ENCODE data around the gene FMN1. TPM values are rescaled to one million over a fixed set of nuclear protein-coding genes. Genes with fewer than 3 reads are reported as not detected.

FMN1 gene
- total and polyA plus RNA-seq, 2 of the 13 experiments (the other 11 are each of a cell fraction or from before 2014, with no cell fraction given), result 0.20 to 0.60 TPM

DNA sequence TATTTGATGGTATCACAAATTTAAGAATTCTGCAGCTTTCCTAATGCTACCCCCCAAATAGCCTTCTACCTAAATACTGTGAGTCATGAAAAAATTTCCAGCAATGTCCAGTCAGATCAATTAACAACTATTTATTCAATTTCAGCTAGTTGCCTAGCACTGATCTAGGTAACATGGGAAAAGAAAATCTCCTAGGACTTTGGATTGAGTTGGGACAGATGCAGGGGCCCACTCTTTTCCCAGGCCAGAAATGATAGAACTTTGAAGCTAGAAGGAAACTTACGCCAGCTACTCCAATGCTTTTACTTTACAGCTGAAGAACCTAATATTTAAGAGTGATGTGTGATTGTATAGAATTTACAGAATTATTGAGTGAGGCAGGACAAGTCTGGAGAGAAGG is 196.3 kb downstream of the FMN1 start (continued):
- TF ChIP-seq BCLAF1 (IDR thresholded peaks at IDR 0.05) (no peak), ZFP36 (IDR thresholded peaks at IDR 0.05; ENCODE audit: borderline replicate concordance, low read depth, low read length, partially characterized antibody) (no peak), ATAD3A (CRISPR knock-in tag; IDR thresholded peaks at IDR 0.05) (no peak), ZNF619 (CRISPR knock-in tag; IDR thresholded peaks at IDR 0.05) (no peak), ZNF318 (CRISPR knock-in tag; IDR thresholded peaks at IDR 0.05) (no peak), SPEN (CRISPR knock-in tag; IDR thresholded peaks at IDR 0.05; ENCODE audit: low read depth) (no peak), HMGXB4 (CRISPR knock-in tag; IDR thresholded peaks at IDR 0.05; ENCODE audit: borderline replicate concordance in 1 of 2, low read depth in 1 of 2) (no peak), EHMT2 (IDR thresholded peaks at IDR 0.05; ENCODE audit: borderline replicate concordance, low read depth, low read length) (no peak)
- TF ChIP-seq, protein P1, sequence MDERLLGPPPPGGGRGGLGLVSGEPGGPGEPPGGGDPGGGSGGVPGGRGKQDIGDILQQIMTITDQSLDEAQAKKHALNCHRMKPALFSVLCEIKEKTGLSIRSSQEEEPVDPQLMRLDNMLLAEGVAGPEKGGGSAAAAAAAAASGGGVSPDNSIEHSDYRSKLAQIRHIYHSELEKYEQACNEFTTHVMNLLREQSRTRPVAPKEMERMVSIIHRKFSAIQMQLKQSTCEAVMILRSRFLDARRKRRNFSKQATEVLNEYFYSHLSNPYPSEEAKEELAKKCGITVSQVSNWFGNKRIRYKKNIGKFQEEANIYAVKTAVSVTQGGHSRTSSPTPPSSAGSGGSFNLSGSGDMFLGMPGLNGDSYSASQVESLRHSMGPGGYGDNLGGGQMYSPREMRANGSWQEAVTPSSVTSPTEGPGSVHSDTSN (CRISPR knock-in tag; IDR thresholded peaks at IDR 0.05), result no peak

Measured in HepG2 (cell line).